Activated CD8-positive, alpha-beta memory T cell treated with anti-CD3 and anti-CD28 coated beads, Interleukin-2, amount 50 U/mL, for 48 hours (primary cell): ENCODE measurements around the gene NPAS3.

ENCODE experiments used
- DNase-seq: peaks from one replicate; pipeline ENCODE4 v3.0.0-alpha.2; 2020

NPAS3 gene

GRCh38 chr14:33017016-33017415 lies 78.3 kb downstream of the NPAS3 start:
- DNase-seq: no peak

GRCh38 chr14:33019346-33019745 lies 80.7 kb downstream of the NPAS3 start:
- no peak for DNase-seq

DNA sequence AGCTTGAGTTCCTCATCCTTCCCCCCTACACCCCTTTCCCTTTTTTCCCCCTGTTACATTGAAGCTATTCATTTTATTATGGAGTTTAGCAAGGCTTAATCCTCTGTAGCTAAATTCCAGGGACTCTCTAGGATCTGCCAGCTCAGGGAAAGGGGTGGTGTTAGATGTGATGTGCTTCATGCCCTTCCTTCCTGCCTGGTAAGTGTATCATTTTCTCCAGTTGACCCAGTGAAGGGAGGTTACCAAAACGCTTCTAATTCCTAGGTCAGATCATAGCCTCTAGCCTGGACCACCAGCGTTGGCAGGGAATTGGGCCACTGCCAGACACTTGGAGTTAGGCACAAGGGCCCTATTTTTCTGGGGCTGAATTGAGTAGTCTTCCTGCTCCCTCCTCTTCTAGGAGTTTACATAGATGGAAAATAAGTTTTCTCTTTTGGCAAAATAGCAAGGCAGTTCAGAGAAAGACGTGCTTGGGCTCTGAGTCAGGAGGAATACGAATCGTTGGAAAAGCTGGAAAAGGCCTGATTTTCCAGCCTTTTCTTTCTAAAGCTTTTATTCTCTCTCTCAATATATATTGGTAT lies 88.3 kb downstream of the NPAS3 start:
- no peak for DNase-seq

GRCh38 chr14:33029511-33029910 lies 90.8 kb downstream of the NPAS3 start:
- no peak for DNase-seq

DNA sequence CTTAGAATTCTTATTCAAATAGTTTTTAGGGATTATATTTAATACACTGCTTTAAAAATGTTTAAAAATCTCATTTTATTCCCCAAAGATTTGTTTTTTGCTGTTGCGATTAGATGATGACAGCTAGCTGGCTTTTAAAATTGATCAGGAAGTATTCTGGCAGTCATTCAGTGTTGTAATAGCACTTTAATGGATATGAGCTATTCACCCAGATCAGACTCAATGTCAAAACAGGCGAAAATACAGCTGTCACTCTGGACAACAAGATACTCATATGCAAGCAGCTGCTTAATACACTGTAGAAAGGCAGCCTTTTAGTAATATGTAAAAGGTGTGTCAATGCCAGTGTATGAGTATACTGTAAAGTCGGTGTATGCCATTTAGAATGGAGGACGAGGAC lies 91.7 kb downstream of the NPAS3 start:
- DNase-seq: no peak

DNA sequence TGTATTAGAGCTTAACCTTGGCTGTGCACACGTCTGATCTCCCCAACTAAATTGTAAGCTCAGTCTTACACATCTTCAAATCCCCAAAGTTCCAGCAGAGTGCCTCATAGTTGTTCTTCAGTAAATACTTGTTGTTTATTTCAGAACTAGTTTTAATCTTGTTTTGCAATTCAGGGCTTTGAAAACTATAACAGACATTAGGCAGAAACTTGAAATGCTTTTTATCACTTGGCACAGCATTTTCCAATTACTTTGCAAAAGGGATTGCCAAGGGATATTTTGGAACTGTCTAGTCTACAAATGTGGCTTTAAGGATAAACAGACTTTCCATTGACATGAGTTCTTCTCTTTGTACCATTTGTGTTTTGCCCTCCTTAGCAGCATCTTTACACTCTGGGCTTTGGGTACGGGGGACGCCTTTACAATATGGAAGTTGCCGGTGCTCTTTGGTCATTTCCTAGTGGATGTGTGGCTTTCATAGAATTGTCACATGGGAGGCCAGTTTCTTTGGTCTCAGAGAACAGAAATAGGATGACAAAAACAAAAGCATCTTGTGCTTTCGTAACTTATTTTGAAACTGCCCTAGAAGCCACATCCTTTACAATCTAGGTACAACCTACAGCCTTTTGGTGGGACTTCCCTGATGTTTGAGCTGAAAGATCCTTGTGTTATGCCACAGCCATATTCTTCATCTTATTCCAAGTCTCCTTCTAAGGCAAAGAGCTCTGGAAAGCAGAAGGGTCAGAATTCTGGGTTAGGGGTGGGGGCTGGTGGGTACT lies 96.9 kb downstream of the NPAS3 start:
- DNase-seq: no peak

DNA sequence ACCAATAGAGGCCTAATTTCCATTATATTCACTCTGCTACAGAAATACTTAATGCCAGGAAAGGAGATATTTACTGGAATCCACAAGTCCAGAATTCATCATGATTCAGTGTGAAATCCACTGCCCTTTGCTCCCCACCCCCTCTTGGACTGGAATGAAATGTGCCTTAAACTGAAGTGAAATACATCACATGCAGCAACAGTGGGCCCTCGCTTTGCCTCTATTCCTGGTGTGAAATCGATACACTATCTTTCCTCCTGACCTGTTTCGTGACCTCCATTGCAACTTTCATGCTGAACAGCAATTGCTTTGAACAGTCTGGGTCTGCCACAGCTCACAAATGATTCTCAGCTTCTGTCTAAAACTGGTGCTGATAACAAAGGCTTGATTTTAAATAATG lies 100.6 kb downstream of the NPAS3 start:
- no peak for DNase-seq

DNA sequence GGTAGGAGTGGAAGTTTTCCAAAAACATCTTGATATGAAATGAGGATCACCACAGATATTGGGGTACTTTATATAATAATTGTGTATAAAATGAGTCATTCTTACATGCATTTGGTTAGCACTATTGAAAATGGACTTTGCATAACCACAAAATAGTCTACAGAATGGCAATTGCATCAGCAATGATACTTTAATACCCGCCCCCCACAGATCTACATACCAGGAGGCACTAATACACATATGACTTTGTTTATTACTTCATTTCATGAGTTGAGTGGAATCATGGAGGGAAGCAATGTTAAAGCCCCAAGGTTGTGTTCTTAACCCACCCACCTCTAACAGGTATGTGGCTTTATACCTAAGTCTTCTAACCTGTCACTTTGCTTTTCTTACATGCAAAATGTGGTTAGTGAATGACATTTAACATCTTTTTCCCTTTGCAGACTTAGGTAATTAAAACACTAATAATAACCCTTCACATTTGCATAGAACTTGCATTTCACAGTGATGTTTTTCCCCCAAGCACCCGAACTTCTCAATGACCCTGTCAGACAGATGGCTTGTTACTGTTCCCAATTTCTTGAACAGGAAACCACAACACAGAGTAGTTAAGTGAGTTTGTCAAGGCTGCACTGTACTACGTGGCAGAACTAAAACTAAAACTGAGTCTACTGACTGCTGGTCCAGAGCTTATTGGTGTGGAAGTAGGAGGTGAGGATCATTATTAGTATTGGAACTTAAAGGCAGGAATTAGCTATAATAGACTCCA lies 101.9 kb downstream of the NPAS3 start:
- DNase-seq: no peak

- no peak for DNase-seq
These were observed 103.9 kb downstream of the NPAS3 start for GRCh38 chr14:33042591-33042990.

- no peak for DNase-seq
These were observed 107.1 kb downstream of the NPAS3 start for GRCh38 chr14:33045760-33046159.

DNA sequence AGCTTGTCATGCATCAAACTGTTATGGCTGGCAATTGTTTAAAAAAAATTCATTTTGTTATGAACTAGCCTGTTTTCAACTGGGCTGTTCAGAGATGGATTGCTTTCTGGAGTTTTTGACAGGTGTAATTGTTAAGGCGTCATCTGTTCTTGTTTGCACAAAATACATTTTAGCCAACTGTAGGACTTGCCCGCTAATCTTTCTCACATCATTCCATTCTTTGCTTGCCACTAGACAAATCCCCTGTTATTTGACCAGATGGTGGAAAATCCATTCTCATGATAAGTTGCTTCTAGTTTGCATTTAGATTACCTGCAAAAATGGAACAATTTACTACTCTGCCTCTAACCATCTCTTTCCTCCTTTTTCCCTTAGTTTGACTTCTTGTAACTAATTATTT lies 114.3 kb downstream of the NPAS3 start:
- no peak for DNase-seq

DNA sequence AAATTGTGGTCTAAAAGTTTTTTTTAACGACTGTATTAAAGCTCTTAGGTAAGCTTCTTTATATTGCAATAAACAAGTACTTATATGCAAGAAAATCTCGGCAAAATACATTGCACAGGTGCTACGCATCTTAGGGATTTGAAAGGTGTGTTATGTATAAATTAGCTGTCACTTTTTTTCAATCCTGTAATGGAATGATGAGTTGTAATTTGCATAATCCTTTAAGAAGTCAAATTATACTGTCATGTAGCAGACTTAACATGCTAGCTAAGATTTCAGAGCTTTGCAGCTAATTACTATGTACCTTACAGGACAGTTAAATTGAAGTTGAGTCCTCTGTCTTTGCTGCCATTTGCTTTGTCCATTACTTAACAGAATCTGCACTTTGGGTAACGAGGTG lies 117.5 kb downstream of the NPAS3 start:
- no peak for DNase-seq

- DNase-seq: no peak
These were observed 118.9 kb downstream of the NPAS3 start for GRCh38 chr14:33057585-33057984.

DNA sequence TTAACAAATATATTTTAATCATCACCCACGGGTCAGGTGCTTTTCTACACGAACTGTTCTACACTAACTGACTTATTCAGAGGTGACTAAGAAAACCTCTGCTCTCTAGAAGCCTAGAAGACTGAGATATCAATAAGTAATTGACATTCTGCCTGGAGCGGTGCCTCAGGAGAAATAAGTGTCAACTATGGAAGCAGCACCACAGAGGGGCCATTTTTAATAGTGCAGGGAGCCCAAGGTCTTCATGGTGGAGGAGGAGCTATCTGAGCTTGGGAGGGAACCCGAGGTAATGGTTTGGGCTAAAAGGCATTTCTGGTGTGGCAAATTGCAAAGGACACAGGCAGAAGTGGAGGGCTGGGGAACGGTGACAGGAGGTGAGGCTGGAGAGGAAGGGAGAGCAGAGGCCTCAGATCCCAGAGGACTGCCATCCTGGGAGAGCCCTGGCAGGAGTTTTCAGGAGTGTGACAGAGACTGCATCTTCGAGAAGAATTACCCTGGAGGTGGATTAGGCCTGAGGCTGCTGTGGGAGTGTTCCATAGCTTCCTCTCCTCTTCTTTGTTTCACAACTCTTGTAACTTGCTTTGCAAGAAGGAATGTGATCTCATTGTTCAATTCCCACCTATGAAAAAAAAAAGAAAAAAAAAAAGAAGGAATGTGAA lies 123.1 kb downstream of the NPAS3 start:
- DNase-seq: no peak

DNA sequence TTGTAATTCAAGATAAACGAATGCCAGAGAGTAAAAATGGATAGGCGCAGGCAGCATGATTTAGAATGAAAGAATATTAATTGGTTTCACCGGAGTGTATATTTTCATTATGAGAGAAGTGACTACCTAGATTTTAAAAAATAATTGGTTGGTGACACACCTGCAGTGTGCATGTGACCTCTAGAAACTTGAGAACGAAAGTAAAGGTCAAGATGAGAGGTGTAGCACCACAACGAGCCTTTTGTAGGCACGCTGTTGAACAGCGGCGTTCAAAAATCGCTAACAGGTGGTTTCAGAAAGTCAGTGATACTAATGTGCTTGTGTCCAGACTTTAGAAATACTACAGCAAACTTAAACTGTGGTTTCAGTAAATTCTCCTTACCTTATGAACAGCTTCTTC lies 123.8 kb downstream of the NPAS3 start:
- no peak for DNase-seq

DNA sequence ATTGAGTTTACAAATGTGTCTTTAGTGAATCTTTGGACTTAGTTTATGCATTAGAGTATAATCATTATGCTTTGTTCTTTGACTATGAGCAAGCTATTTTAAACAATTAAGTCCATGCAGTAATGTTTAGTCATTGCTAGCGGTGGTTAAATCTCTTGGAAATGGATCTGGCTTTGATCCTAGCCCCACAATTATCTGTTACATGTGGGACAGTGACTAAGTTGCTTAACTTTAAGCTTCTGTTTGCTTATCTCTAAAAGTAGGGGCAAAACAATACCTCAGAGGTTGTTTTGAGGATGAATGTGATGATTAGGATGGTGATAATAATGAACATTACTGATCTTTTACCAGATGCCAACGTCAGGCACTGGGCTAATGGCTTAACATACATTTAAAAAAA lies 124.2 kb downstream of the NPAS3 start:
- DNase-seq: no peak

DNA sequence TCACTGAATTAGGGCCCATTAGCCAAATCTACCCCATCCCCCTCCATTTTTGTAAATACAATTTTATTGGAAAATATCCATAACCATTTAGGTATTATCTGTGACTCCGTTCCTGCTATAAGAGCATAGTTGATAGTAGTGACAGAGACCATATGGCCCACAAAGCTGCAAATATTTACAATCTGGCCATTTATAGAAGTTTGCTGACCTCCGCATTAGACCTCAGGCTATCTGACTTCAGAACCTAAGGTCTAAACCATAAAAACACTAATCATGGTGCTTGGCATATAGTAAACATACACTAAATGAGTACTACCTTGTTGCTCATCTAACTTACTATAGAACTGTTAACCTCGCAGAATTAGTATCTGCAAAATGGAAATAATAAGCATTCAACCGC lies 124.8 kb downstream of the NPAS3 start:
- no peak for DNase-seq

DNA sequence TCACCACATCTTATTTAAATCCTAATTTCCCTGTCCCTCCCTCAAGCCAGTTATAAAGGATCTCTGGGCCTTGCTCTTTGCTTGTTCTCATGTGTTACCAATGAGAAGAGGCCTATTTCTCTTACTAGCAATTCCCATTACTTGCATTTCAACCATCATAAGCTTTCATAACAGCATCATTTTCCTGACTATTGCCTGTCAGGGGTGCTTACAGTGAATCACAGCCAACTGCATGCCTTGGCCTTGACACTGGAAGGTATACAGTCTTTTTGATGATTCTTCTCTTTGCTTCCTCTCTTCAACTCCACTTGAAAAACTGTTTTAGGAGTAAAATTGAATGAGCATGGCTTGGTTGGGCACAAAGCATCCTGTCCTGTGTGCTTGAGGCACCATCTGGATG lies 127.0 kb downstream of the NPAS3 start:
- DNase-seq: no peak

DNA sequence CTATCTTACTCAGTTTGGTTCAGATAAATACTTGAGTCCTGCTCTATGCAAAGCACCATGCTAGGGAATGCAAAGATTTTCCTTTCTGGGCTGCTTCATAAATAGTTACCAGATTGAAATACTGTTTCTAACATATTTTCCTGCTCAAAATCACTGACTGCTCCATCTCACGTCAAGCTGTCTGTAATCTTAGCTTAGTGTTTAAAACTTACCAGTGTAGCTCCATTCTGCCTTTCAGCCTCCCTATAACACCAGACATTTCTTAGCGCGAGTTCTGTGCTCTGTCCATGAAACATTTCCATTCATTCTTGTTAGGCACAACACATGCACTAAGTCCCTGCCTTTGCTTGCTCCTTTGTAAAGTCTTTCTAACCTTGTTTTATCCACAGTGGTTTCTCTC lies 129.4 kb downstream of the NPAS3 start:
- no peak for DNase-seq

- DNase-seq: no peak
These were observed 129.9 kb downstream of the NPAS3 start for GRCh38 chr14:33068626-33069025.

DNA sequence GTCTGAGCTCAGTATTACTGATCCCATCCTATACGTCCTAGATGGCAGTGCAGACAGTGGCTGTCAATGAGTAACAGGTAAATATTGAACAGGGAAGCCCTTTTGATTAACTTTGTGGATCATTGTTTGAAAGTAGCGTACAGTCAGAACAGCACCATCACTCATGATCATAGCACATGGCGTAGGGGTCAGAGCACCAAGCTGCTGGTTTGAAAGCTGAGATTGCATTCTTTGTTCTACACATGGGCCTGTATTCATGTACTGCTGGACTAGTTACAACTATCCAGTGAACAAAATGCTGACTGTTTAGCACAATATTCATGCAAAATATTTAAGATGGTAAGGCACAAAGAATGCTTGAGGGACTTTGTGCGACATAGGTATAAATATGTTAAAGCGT lies 131.8 kb downstream of the NPAS3 start:
- no peak for DNase-seq

- DNase-seq: no peak
These were observed 134.3 kb downstream of the NPAS3 start for GRCh38 chr14:33073023-33073422.

GRCh38 chr14:33081259-33081658 lies 142.6 kb downstream of the NPAS3 start:
- DNase-seq: no peak

DNA sequence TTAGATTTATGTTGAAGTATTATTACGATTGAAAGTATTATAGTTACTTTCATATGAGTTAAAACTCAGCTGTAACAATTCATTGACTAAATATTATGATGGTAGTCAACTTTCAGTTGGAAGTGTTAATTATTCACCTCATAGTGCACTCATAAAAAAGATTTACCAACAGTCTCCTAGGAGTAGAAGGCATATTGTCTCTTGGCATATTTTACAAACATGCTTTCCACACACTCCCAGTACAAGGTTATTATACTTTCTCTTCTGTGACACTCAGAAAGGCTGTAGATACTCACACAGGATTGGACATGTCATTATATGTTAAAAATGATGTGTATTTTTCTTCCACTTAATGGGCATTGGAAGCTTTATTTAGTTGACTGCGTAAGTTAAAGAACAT lies 147.1 kb downstream of the NPAS3 start:
- DNase-seq: no peak
